Endothelial cell of umbilical vein (primary cell): Measurements from ENCODE around the gene PCMT1. TPM values are rescaled to one million over a fixed set of nuclear protein-coding genes. Genes with fewer than 3 reads are reported as not detected.

Source experiments
- BruUV-seq: library from RNA; stranded (reverse); fragments of 400-500 nt; replicated peaks from 2 replicates; lab custom pipeline; 2021; lab: Mats Ljungman, UMichigan
- CTCF ChIA-PET: fragments of 300-600, 350-600 bp; sonication (Branson Sonifier 250); formaldehyde crosslinking; loops from one replicate; lab custom pipeline; 2021; ENCODE audit warnings: antibody characterized with exemption, inconsistent platforms; lab: Charles Lee
- POLR2A ChIA-PET: fragments of 300-600, 350-600 bp; sonication (Branson Sonifier 250); formaldehyde crosslinking; loops from one replicate; lab custom pipeline; 2021; ENCODE audit warnings: antibody characterized with exemption, inconsistent platforms; lab: Charles Lee
- DNase-seq: peaks from one replicate; pipeline ENCODE4 v3.0.0-alpha.2; 2011; ENCODE audit warnings: low read depth, low spot score
- FAIRE-seq: peaks from 2 replicates; lab custom pipeline; 2011; peaks lifted over from hg19 to GRCh38; lab: Jason Lieb, UNC
- H2AFZ ChIP-seq: 2 replicates; pipeline ENCODE4 v1.6.0; 2012; ENCODE audit warnings: low read depth, low read length, control low read depth, inconsistent platforms
- H3K27ac ChIP-seq: 2 replicates; pipeline ENCODE4 v1.5.1; 2011; ENCODE audit warnings: low read depth, mild to moderate bottlenecking, control low read depth, low read length, moderate library complexity; ENCODE audit not compliant: insufficient read depth
- H3K27me3 ChIP-seq, 2 experiments: 2 replicates each; pipeline versions ENCODE4 v1.6.0 to v1.6.1; 2011; ENCODE audit warnings: low read length in 2 of 2, mixed read lengths in 1 of 2; ENCODE audit not compliant: control insufficient read depth in 2 of 2, insufficient read depth in 2 of 2
- H3K36me3 ChIP-seq, 2 experiments: 2 replicates in 1 of 2; 3 replicates in 1 of 2; pipeline ENCODE4 v1.5.1; 2011; ENCODE audit warnings: low read length in 2 of 2, mild to moderate bottlenecking in 1 of 2, moderate library complexity in 1 of 2; ENCODE audit not compliant: control insufficient read depth in 2 of 2, insufficient read depth in 2 of 2; ENCODE audit errors: extremely low read depth in 1 of 2
- H3K4me1 ChIP-seq: 3 replicates; pipeline ENCODE4 v1.5.1; 2011; ENCODE audit warnings: mild to moderate bottlenecking, low read length; ENCODE audit not compliant: control insufficient read depth, insufficient read depth; ENCODE audit errors: extremely low read depth
- H3K4me2 ChIP-seq: 2 replicates; pipeline ENCODE4 v1.6.1; 2011; ENCODE audit warnings: low read length, control low read depth, mixed read lengths; ENCODE audit not compliant: insufficient read depth
- H3K4me3 ChIP-seq, 3 experiments: fragments of 200-600 bp in 1 of 3; sonication (generic), shearing (Covaris generic) in 1 of 3; replicated peaks in 1 of 3; 2 replicates each; pipeline ENCODE4 v1.5.1; 2011 to 2016; ENCODE audit warnings: control low read depth in 3 of 3, low read length in 3 of 3, mild to moderate bottlenecking in 2 of 3, inconsistent platforms in 1 of 3, low read depth in 1 of 3, moderate library complexity in 1 of 3; ENCODE audit not compliant: insufficient read depth in 1 of 3
- H3K79me2 ChIP-seq: 2 replicates; pipeline ENCODE4 v1.6.0; 2012; ENCODE audit warnings: low read length, inconsistent platforms; ENCODE audit not compliant: control insufficient read depth, insufficient read depth
- H3K9ac ChIP-seq: replicated peaks from 2 replicates; pipeline ENCODE3; 2011; ENCODE audit warnings: low read length, control low read depth; ENCODE audit not compliant: insufficient read depth; ENCODE audit errors: extremely low read depth
- H3K9me1 ChIP-seq: replicated peaks from 3 replicates; pipeline ENCODE4 v1.6.0; 2011; ENCODE audit warnings: mild to moderate bottlenecking, low read length; ENCODE audit not compliant: control insufficient read depth, insufficient read depth; ENCODE audit errors: extremely low read depth
- H3K9me3 ChIP-seq: replicated peaks from 2 replicates; pipeline ENCODE4 v1.5.1; 2012; ENCODE audit warnings: low read length, inconsistent platforms; ENCODE audit not compliant: control insufficient read depth, insufficient read depth
- H4K20me1 ChIP-seq: replicated peaks from 2 replicates; pipeline ENCODE3; 2011; ENCODE audit warnings: mild to moderate bottlenecking, low read length; ENCODE audit not compliant: control insufficient read depth, insufficient read depth; ENCODE audit errors: extremely low read depth
- FOS ChIP-seq: IDR thresholded peaks from 2 replicates; pipeline ENCODE4 v1.6.1; 2011; ENCODE audit warnings: mild to moderate bottlenecking, low read length, moderate library complexity, borderline replicate concordance; ENCODE audit not compliant: insufficient read depth
- JUN ChIP-seq: IDR thresholded peaks from 2 replicates; pipeline ENCODE4 v1.6.1; 2011; ENCODE audit warnings: borderline replicate concordance, low read depth; ENCODE audit not compliant: insufficient read length, insufficient read depth
- dilution Hi-C: fragments of 300-500 bp; cut with MboI; formaldehyde crosslinking; loops from one replicate; pipeline ENCODE4 v1.15.0; 2019; ENCODE audit warnings: low sequenced_read_pairs; ENCODE audit not compliant: extremely low pct_ligation_motif_present
- intact Hi-C: fragments of 100-400 bp; cut with micrococcal nuclease; formaldehyde crosslinking; loops from one replicate; pipeline ENCODE4 v1.10.0; 2022
- polyA plus RNA-seq, 4 experiments: library from polyadenylated mRNA; depleted of rRNA in 3 of 4; stranded (reverse) in 3 of 4; unstranded in 1 of 4; fragments of >200 nt; gene quantifications; 2 replicates each; pipeline versions ENCODE4 v1.2.1 to v1.2.3, GENCODE V29; 2011 to 2012; ENCODE audit warnings: missing spikeins in 1 of 4
- total RNA-seq: library from RNA; stranded (reverse); gene quantifications from 2 replicates; pipeline ENCODE4 v1.2.3, GENCODE V29; 2021
- TF ChIP-seq, protein P1 (sequence below), 2 donors: IDR thresholded peaks; 1 replicate in 1 of 2; 2 replicates in 1 of 2; pipeline ENCODE4 v1.5.1; 2011; ENCODE audit warnings: low read length in 2 of 2, mild to moderate bottlenecking in 2 of 2, moderate library complexity in 2 of 2, control low read depth in 1 of 2, inconsistent platforms in 1 of 2, low read depth in 1 of 2; ENCODE audit not compliant: insufficient read depth in 1 of 2; ENCODE audit errors: extremely low read depth in 1 of 2
- TF ChIP-seq, protein P2 (sequence below): IDR thresholded peaks from 2 replicates; pipeline ENCODE4 v1.6.1; 2011; ENCODE audit not compliant: insufficient read depth, insufficient read length

PCMT1 gene
- total and polyA plus RNA-seq, 2 donors (not counting 3 experiments of a cell fraction or from before 2014, with no cell fraction given), result 95.0 to 102 TPM

GRCh38 chr6:149723771-149724417 is 25.6 kb upstream of the PCMT1 start:
- H3K9me1 ChIP-seq, result no peaks in the 10 kb centered on the region
- H3K4me1 ChIP-seq, result peaks cover under 1% of the 10 kb centered on the region
- H3K9ac ChIP-seq, result no peak overlapping the region
- CTCF ChIA-PET, result interaction anchor here (0.6 to 1.2 kb wide), 3 partner anchors 12 to 293 kb away, joined by 3 read pairs; no protein-coding TSS in a partner anchor
- peak; percentile 76 for DNase-seq
- no peaks in the 10 kb centered on the region for H3K27me3 ChIP-seq
- no peak overlapping the region for H2AFZ ChIP-seq
- H3K36me3 ChIP-seq, result peaks cover 3 to 5% of the 10 kb centered on the region in 2 experiments
- BruUV-seq, result no TSS peak
- dilution Hi-C loops, result no loop called here
- no peaks in the 10 kb centered on the region for H3K9me3 ChIP-seq
- TF ChIP-seq, protein P1, sequence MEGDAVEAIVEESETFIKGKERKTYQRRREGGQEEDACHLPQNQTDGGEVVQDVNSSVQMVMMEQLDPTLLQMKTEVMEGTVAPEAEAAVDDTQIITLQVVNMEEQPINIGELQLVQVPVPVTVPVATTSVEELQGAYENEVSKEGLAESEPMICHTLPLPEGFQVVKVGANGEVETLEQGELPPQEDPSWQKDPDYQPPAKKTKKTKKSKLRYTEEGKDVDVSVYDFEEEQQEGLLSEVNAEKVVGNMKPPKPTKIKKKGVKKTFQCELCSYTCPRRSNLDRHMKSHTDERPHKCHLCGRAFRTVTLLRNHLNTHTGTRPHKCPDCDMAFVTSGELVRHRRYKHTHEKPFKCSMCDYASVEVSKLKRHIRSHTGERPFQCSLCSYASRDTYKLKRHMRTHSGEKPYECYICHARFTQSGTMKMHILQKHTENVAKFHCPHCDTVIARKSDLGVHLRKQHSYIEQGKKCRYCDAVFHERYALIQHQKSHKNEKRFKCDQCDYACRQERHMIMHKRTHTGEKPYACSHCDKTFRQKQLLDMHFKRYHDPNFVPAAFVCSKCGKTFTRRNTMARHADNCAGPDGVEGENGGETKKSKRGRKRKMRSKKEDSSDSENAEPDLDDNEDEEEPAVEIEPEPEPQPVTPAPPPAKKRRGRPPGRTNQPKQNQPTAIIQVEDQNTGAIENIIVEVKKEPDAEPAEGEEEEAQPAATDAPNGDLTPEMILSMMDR (IDR thresholded peaks at IDR 0.05; ENCODE audit: extremely low read depth in 1 of 2, insufficient read depth in 1 of 2, low read depth in 1 of 2, low read length in 2 of 2), result peak; percentile 77
- TF ChIP-seq, protein P2, sequence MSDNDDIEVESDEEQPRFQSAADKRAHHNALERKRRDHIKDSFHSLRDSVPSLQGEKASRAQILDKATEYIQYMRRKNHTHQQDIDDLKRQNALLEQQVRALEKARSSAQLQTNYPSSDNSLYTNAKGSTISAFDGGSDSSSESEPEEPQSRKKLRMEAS, result no peak
- TF ChIP-seq JUN, result peak; percentile 12
- peak; percentile 42 for TF ChIP-seq FOS
- POLR2A ChIA-PET, result interaction anchor here (0.6 kb wide), 1 partner anchor 112 kb away, joined by 3 read pairs; no protein-coding TSS in a partner anchor
- H3K4me3 ChIP-seq, result no peak overlapping the region
- peak; percentile 80 for FAIRE-seq
- H3K4me2 ChIP-seq, result no peak overlapping the region
- intact Hi-C loops, result loop anchor here (1.0 to 5.0 kb wide), 2 partner anchors 202 to 293 kb away; no protein-coding TSS in a partner anchor
- no peaks in the 10 kb centered on the region for H3K79me2 ChIP-seq
- H3K27ac ChIP-seq, result no peak overlapping the region
- H4K20me1 ChIP-seq, result no peaks in the 10 kb centered on the region
